ENCODE measurements around the gene TMEM236.

TMEM236 gene

GRCh38 chr10:17787087-17787961 is 35.3 kb downstream of the TMEM236 start:
- DNase-seq (ENCODE audit: low read depth, low spot score), result no peak

- DNase-seq (ENCODE audit: low read depth, low spot score), result no peak
These were observed 36.6 kb downstream of the TMEM236 start for GRCh38 chr10:17788646-17789045.

DNA sequence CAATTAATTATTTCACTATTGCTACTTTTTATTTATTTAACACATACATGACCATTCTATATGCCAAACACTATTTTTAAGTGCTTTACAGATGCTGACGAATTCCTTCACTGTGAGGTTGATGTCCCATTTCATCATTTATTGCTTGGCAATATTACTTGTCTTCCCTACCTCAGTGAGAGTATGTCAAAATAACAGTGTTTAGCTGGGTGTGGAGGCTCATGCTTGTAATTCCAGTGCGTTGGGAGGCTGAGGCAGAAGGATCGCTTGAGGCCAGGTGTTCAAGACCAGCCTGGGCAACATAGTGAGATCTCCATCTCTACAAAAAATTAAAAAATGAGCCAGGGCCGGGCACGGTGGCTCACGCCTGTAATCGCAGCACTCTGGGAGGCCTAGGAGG is 37.4 kb downstream of the TMEM236 start:
- DNase-seq (ENCODE audit: low read depth, low spot score), result no peak

DNA sequence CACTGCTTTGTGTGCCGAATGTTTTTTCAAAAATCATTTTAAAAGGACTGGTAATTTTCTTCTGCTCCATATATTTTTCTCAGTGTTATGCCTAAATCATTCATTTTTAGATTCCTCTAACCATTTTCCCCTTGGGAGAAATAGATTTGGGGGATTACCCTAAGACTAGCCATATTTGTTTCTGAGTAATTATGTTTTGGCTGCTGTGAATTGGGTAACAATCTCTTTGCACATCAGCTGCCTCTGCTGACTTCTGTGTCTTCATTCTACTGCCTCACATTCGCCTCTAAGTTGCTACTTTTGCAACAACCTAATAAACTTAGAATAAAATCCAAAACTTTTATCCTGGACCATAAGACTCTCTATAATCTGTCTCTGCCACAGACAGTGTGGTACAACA is 38.6 kb downstream of the TMEM236 start:
- no peak for DNase-seq (ENCODE audit: low read depth, low spot score)

- DNase-seq (ENCODE audit: low read depth, low spot score), result no peak
These were observed 41.0 kb downstream of the TMEM236 start for GRCh38 chr10:17792991-17793390.

- no peak for DNase-seq (ENCODE audit: low read depth, low spot score)
These were observed 42.0 kb downstream of the TMEM236 start for GRCh38 chr10:17793823-17794644.

DNA sequence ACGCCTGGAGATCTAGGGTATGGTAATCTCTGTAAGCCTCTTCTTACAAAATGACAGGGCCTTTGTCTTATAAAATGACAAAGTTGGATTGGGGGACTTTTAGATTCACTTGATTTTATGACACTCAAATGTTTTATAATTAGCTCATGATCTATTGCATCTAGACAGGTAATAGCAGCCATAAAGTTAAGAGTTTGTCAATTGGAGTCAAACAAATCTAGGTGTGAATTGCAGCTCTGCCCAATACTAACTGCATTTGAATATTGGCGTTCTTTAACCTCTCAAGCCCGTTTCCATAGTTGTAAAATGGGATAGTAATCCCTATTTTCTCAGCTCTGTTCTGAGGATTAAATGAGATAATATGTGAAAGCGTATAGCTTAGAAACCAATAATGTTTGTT is 43.1 kb downstream of the TMEM236 start:
- no peak for DNase-seq (ENCODE audit: low read depth, low spot score)

GRCh38 chr10:17795813-17796594 is 44.0 kb downstream of the TMEM236 start:
- no peak for DNase-seq (ENCODE audit: low read depth, low spot score)

DNA sequence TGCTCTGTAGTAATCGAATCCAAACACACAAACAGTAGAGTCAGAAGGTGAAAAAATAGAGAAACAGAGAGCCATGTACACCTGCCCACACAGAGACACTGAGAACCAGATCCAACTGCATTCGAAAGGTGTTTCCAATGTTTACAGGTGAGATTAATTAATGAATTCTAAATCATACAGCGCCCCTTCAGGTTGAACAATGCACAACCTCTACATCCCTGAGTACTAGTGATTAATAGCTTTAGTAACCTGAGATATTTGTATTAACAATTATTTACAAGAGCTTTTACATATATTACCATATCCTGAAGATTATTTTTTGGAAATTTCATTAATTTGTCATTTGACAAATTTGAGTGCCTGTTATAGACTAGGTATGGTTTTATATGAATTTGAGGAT is 49.5 kb downstream of the TMEM236 start:
- no peak for DNase-seq (ENCODE audit: low read depth, low spot score)

DNA sequence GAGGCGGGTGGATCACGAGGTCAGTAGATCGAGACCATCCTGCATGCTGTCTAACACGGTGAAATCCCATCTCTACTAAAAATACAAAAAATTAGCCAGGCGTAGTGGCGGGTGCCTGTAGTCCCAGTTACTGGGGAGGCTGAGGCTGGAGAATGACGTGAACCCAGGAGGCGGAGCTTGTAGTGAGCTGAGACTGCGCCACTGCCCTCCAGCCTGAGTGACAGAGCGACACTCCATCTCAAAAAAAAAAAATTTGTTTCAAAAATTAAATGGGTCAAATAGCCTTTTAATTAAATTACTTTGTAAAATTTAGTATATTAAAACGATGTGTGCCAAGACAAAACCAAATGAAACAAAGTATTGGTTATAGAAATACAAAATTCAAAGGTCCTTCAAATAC is 50.3 kb downstream of the TMEM236 start:
- no peak for DNase-seq (ENCODE audit: low read depth, low spot score)

- DNase-seq (ENCODE audit: low read depth, low spot score), result no peak
These were observed 51.0 kb downstream of the TMEM236 start for GRCh38 chr10:17802976-17803375.

DNA sequence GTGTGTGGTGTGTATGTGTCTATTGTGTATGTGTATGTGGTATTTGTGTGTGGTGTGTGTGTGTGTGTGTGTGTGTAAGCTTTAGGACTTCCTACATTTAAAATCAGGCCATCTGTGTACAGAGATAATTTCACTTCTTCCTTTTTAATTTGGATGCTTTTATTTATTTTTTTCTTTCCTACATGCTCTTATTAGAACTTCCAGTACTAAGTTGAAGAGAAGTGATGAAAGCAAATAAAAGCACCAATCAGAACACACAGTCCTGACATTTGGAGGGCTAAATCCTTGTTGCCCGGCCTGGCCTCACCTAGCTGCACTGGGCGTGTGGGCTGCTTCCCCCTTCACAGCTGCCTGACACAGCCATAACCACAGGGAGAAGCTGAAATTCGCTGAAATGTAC is 53.3 kb downstream of the TMEM236 start:
- DNase-seq (ENCODE audit: low read depth, low spot score), result no peak

- peak; percentile 1 for DNase-seq (ENCODE audit: low read depth, low spot score)
These were observed 54.0 kb downstream of the TMEM236 start for GRCh38 chr10:17805921-17806577.

GRCh38 chr10:17808971-17809841 is 57.2 kb downstream of the TMEM236 start, which contains the start of gene MRC1:
MRC1 (plus strand) TSS chr10:17809348; CDS start chr10:17809466, 118 bp downstream.
- no peak for DNase-seq (ENCODE audit: low read depth, low spot score)

- no peak for DNase-seq (ENCODE audit: low read depth, low spot score)
These were observed 59.3 kb downstream of the TMEM236 start for GRCh38 chr10:17811146-17811865.

DNA sequence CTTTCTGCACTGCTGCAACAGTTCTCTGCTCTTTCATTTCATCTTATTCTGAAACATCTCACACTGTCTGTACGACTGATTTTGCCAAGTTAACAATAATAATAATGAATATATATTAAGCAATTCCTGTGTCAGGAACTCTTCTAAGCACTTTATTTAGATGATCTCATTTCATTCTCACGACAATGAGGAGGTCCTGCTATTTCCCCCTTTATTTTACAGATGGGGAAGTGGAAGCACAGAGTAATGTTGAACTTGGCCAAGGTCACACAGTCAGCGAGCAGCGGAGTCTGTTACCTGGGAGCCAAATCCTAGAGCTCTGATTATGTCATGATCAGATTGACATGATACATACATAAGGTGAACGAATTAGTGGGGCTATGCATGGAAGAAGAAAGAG is 63.0 kb downstream of the TMEM236 start:
- DNase-seq (ENCODE audit: low read depth, low spot score), result no peak

GRCh38 chr10:17816199-17816598 is 64.2 kb downstream of the TMEM236 start:
- DNase-seq (ENCODE audit: low read depth, low spot score), result no peak

DNA sequence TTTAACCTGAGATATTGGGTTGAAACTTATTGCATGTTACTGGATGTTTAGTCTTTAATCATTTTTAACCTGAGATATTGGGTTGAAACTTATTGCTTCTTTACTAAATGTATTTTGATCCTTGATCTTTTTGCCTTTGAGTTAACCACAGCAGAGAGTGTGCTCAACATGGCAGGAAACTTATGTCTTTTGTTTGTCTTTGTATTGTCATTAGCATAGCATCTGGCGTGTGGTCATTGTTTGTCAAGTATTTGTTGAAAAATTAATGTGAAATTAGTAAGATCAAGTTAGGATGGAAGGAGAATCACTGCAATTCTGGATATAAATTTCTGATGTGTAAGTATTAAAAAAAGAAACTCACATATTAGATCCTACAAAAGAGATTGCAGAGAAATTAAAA is 65.3 kb downstream of the TMEM236 start:
- DNase-seq (ENCODE audit: low read depth, low spot score), result no peak

- no peak for DNase-seq (ENCODE audit: low read depth, low spot score)
These were observed 65.8 kb downstream of the TMEM236 start for GRCh38 chr10:17817790-17818189.

GRCh38 chr10:17819836-17820235 is 67.8 kb downstream of the TMEM236 start:
- no peak for DNase-seq (ENCODE audit: low read depth, low spot score)
